Prostate gland (tissue), 2 donors: ENCODE data around the gene POU2AF1.

ENCODE experiments used
- CTCF ChIP-seq, 4 experiments: fragments of 200-600 bp in 2 of 4; fragments of 450-650 bp in 2 of 4; sonication (generic) in 2 of 4; IDR thresholded peaks; 1 replicate in 3 of 4; 2 replicates in 1 of 4; pipeline ENCODE4 v1.5.1; 2016 to 2019; ENCODE audit warnings: antibody characterized with exemption in 4 of 4, mild to moderate bottlenecking in 2 of 4, moderate library complexity in 2 of 4
- POLR2AphosphoS5 ChIP-seq: sonication (generic); formaldehyde crosslinking; IDR thresholded peaks from one replicate; pipeline ENCODE4 v1.6.1; 2017; ENCODE audit warnings: antibody characterized with exemption

- no peak for TF ChIP-seq POLR2AphosphoS5
- no peak for TF ChIP-seq CTCF (IDR thresholded peaks at IDR 0.05)
Measured at GRCh38 chr11:111324277-111324720, 54.8 kb downstream of the POU2AF1 start.
